H1 (cell line): Measurements from ENCODE around the gene SNX24. TPM values are rescaled to one million over a fixed set of nuclear protein-coding genes. Genes with fewer than 3 reads are reported as not detected.

Experiments
- CTCF ChIA-PET: fragments of 300-600 bp; sonication (Branson Sonifier 250); formaldehyde crosslinking; loops from one replicate; lab custom pipeline; 2021; ENCODE audit not compliant: partially characterized antibody; lab: Charles Lee
- POLR2A ChIA-PET: fragments of 300-600 bp; sonication (Branson Sonifier 250); formaldehyde crosslinking; loops from one replicate; lab custom pipeline; 2021; ENCODE audit warnings: inconsistent platforms; ENCODE audit not compliant: partially characterized antibody; lab: Charles Lee
- DNase-seq, 2 experiments: peaks; one replicate each; pipeline versions ENCODE4 v3.0.0 to v3.0.0-alpha.2; 2010 to 2022; ENCODE audit warnings: low spot score in 2 of 2, low read depth in 1 of 2, mixed read lengths in 1 of 2
- FAIRE-seq: peaks from 2 replicates; lab custom pipeline; 2011; peaks lifted over from hg19 to GRCh38; lab: Jason Lieb, UNC
- H2AFZ ChIP-seq: 2 replicates; pipeline ENCODE4 v1.8.1; 2012; ENCODE audit warnings: low read length, inconsistent platforms
- H2AK5ac ChIP-seq: 2 replicates; pipeline ENCODE4 v1.6.1; 2013; ENCODE audit warnings: low read depth, low read length
- H2BK120ac ChIP-seq: replicated peaks from 2 replicates; pipeline ENCODE3; 2013; ENCODE audit warnings: low read depth, low read length, inconsistent platforms
- H2BK12ac ChIP-seq: 2 replicates; pipeline ENCODE4 v1.6.1; 2013; ENCODE audit warnings: low read depth, low read length
- H2BK15ac ChIP-seq: 2 replicates; pipeline ENCODE4 v1.6.1; 2013; ENCODE audit warnings: low read length
- H2BK20ac ChIP-seq: 2 replicates; pipeline ENCODE4 v1.6.1; 2013; ENCODE audit warnings: low read length
- H2BK5ac ChIP-seq: 2 replicates; pipeline ENCODE4 v1.6.1; 2013; ENCODE audit warnings: low read depth, low read length
- H3K14ac ChIP-seq: 2 replicates; pipeline ENCODE4 v1.6.1; 2013; ENCODE audit warnings: inconsistent platforms; ENCODE audit not compliant: insufficient read length
- H3K18ac ChIP-seq: 2 replicates; pipeline ENCODE4 v1.6.1; 2013; ENCODE audit warnings: low read length; ENCODE audit errors: extremely low read depth
- H3K23ac ChIP-seq: 2 replicates; pipeline ENCODE4 v1.6.1; 2013; ENCODE audit warnings: inconsistent platforms; ENCODE audit not compliant: insufficient read length
- H3K23me2 ChIP-seq: 2 replicates; pipeline ENCODE4 v1.6.1; 2013; ENCODE audit warnings: low read depth, low read length
- H3K27ac ChIP-seq: 2 replicates; pipeline ENCODE4 v1.6.1; 2011; ENCODE audit warnings: low read depth, low read length, inconsistent platforms
- H3K27me3 ChIP-seq, 4 experiments: replicated peaks in 1 of 4; 1 replicate in 1 of 4; 2 replicates in 3 of 4; pipeline versions ENCODE4 v1.6.1 to v1.8.1; 2011 to 2013; ENCODE audit warnings: low read length in 3 of 4, mild to moderate bottlenecking in 3 of 4, inconsistent platforms in 2 of 4, mixed read lengths in 2 of 4, moderate library complexity in 1 of 4; ENCODE audit not compliant: control insufficient read depth in 3 of 4, insufficient read depth in 3 of 4; ENCODE audit errors: extremely low read depth in 1 of 4
- H3K36me3 ChIP-seq, 4 experiments: 2 replicates each; pipeline versions ENCODE4 v1.6.1 to v1.8.1; 2011 to 2013; ENCODE audit warnings: mild to moderate bottlenecking in 4 of 4, low read length in 3 of 4, moderate library complexity in 2 of 4, control low read depth in 1 of 4, inconsistent platforms in 1 of 4; ENCODE audit not compliant: insufficient read depth in 4 of 4, control insufficient read depth in 2 of 4
- H3K4ac ChIP-seq: replicated peaks from 2 replicates; pipeline ENCODE3; 2013; ENCODE audit warnings: low read length, low read depth, mixed read lengths, inconsistent platforms; ENCODE audit not compliant: insufficient read length
- H3K4me1 ChIP-seq, 4 experiments: replicated peaks in 1 of 4; 1 replicate in 1 of 4; 2 replicates in 3 of 4; pipeline versions ENCODE4 v1.6.1 to v1.8.1; 2011 to 2013; ENCODE audit warnings: low read length in 3 of 4, inconsistent platforms in 2 of 4, mixed read lengths in 1 of 4; ENCODE audit not compliant: insufficient read depth in 4 of 4, control insufficient read depth in 3 of 4
- H3K4me2 ChIP-seq, 2 experiments: 2 replicates each; pipeline versions ENCODE4 v1.6.1 to v1.8.1; 2011 to 2013; ENCODE audit warnings: low read depth in 2 of 2, low read length in 2 of 2, control low read depth in 1 of 2, inconsistent platforms in 1 of 2, mild to moderate bottlenecking in 1 of 2; ENCODE audit not compliant: insufficient read depth in 1 of 2
- H3K4me3 ChIP-seq, 4 experiments: fragments of 200-600, 300-600 bp in 1 of 4; sonication (generic), shearing (Covaris generic), sonication (Bioruptor Twin) in 1 of 4; 2 replicates each; pipeline versions ENCODE4 v1.5.1 to v1.8.1; 2011 to 2016; ENCODE audit warnings: low read length in 4 of 4, low read depth in 3 of 4, control low read depth in 2 of 4, inconsistent platforms in 2 of 4, mild to moderate bottlenecking in 2 of 4, mixed read lengths in 1 of 4, moderate library complexity in 1 of 4; ENCODE audit not compliant: insufficient read depth in 2 of 4; ENCODE audit errors: extremely low read depth in 1 of 4
- H3K56ac ChIP-seq: replicated peaks from 2 replicates; pipeline ENCODE3; 2013; ENCODE audit warnings: low read depth, mild to moderate bottlenecking, mixed read lengths, low read length, inconsistent platforms; ENCODE audit not compliant: insufficient read length
- H3K79me1 ChIP-seq: 2 replicates; pipeline ENCODE4 v1.6.1; 2013; ENCODE audit warnings: low read depth, low read length, control low read depth
- H3K79me2 ChIP-seq, 2 experiments: 2 replicates each; pipeline versions ENCODE4 v1.6.1 to v1.8.1; 2012 to 2013; ENCODE audit warnings: low read length in 2 of 2, mild to moderate bottlenecking in 2 of 2, inconsistent platforms in 1 of 2; ENCODE audit not compliant: insufficient read depth in 2 of 2, control insufficient read depth in 1 of 2
- H3K9ac ChIP-seq, 4 experiments: replicated peaks in 1 of 4; 1 replicate in 1 of 4; 2 replicates in 3 of 4; pipeline versions ENCODE4 v1.6.1 to v1.8.1; 2011 to 2013; ENCODE audit warnings: low read depth in 3 of 4, low read length in 3 of 4, control low read depth in 2 of 4, mild to moderate bottlenecking in 2 of 4, moderate library complexity in 2 of 4, inconsistent platforms in 1 of 4; ENCODE audit errors: extremely low read depth in 1 of 4
- H3K9me3 ChIP-seq, 2 experiments: 2 replicates each; pipeline versions ENCODE4 v1.6.1 to v1.8.1; 2012 to 2013; ENCODE audit warnings: mild to moderate bottlenecking in 2 of 2, moderate library complexity in 2 of 2, control low read depth in 1 of 2, inconsistent platforms in 1 of 2, low read depth in 1 of 2, low read length in 1 of 2, mixed read lengths in 1 of 2; ENCODE audit not compliant: insufficient read depth in 2 of 2
- H4K20me1 ChIP-seq, 2 experiments: replicated peaks in 1 of 2; 2 replicates each; pipeline versions ENCODE3 to v1.8.1; 2011 to 2013; ENCODE audit warnings: inconsistent platforms in 2 of 2, low read length in 2 of 2, mild to moderate bottlenecking in 1 of 2; ENCODE audit not compliant: insufficient read depth in 2 of 2, control insufficient read depth in 1 of 2
- H4K5ac ChIP-seq: 2 replicates; pipeline ENCODE4 v1.6.1; 2013; ENCODE audit warnings: low read length, low read depth, mixed read lengths, inconsistent platforms; ENCODE audit not compliant: insufficient read length
- H4K8ac ChIP-seq: 2 replicates; pipeline ENCODE4 v1.8.0; 2013; ENCODE audit warnings: mild to moderate bottlenecking, moderate library complexity, low read length, inconsistent platforms; ENCODE audit not compliant: insufficient read depth; ENCODE audit errors: extremely low read depth
- H4K91ac ChIP-seq: replicated peaks from 2 replicates; pipeline ENCODE3; 2013; ENCODE audit warnings: low read length, mixed read lengths, inconsistent platforms; ENCODE audit not compliant: insufficient read length
- CBX8 ChIP-seq: fragments of 300-800, 300-1000 bp; sonication (generic); IDR thresholded peaks from 2 replicates; pipeline ENCODE4 v1.7.1; 2016; ENCODE audit warnings: low read depth, low read length, borderline replicate concordance
- CHD2 ChIP-seq: IDR thresholded peaks from 2 replicates; pipeline ENCODE4 v1.6.1; 2012; ENCODE audit warnings: low read length, improper control_type of control experiment
- EGR1 ChIP-seq: IDR thresholded peaks from 2 replicates; pipeline ENCODE4 v1.6.1; 2011; ENCODE audit warnings: low read depth, low read length, borderline replicate concordance
- JUND ChIP-seq: IDR thresholded peaks from 2 replicates; pipeline ENCODE4 v1.6.1; 2011; ENCODE audit warnings: mild to moderate bottlenecking, improper control_type of control experiment, low read length
- MAX ChIP-seq: IDR thresholded peaks from 2 replicates; pipeline ENCODE4 v1.6.1; 2012; ENCODE audit warnings: inconsistent platforms
- TCF12 ChIP-seq: IDR thresholded peaks from 2 replicates; pipeline ENCODE4 v1.6.1; 2011; ENCODE audit warnings: low read depth, mild to moderate bottlenecking, low read length
- WGBS, 2 experiments: shearing (Covaris generic) in 1 of 2; methylation state at CpG; one replicate each; pipeline versions ENCODE4 v1.1.6 to v1.1.7; 2013 to 2015; ENCODE audit warnings: low lambda C conversion rate in 2 of 2, mixed read lengths in 2 of 2, inconsistent platforms in 1 of 2, low coverage in 1 of 2, missing lambda C conversion rate in 1 of 2; ENCODE audit not compliant: insufficient replicate concordance in 2 of 2, insufficient coverage in 1 of 2, insufficient read length in 1 of 2; ENCODE audit errors: extremely low coverage in 1 of 2, missing lambda C conversion rate in 1 of 2; 5-methylcytosine and 5-hydroxymethylcytosine counted together
- polyA plus RNA-seq, 7 experiments: library from polyadenylated mRNA; depleted of rRNA in 3 of 7; stranded (reverse) in 5 of 7; unstranded in 2 of 7; fragments of >200 nt in 5 of 7; fragments of 200-250 nt in 2 of 7; gene quantifications; 1 replicate in 5 of 7; 2 replicates in 1 of 7; 4 replicates in 1 of 7; pipeline versions ENCODE4 v1.2.1 to v1.2.3, GENCODE V29; 2011 to 2013; ENCODE audit warnings: missing spikeins in 2 of 7, mixed read lengths in 2 of 7
- total RNA-seq: library from RNA; stranded (reverse); fragmentation: NEBNext Ultra II Directional; extraction: Animal tissue kit (Norgen Biotek cat#: 25700); gene quantifications from 2 replicates; pipeline ENCODE4 v1.2.1, GENCODE V29; 2021

The SNX24 gene
- total and polyA plus RNA-seq, 2 of the 8 experiments (the other 6 are each of a cell fraction or from before 2014, with no cell fraction given), result 7.3 to 14.3 TPM

DNA sequence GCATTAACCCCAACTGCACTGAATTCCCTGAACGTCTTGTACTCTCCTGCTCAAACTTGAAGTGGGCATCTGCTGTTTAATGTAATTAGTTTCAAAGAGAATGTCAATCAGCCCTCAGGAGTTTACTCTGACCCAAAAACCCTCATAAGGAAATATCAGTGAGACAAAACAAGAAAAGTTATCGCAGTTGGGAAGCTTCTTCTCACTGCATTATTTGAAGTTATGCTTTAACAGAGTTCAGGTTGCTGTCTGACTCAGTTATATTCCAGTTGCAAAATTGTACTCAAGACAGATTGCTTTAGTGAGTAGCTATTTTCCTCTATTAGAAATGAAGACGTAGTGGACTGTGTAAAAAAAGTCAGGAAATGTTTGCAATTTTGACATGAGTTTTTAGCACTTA, 139.0 kb downstream of the SNX24 start:
- no peaks in the 10 kb centered on the region for H3K9me3 ChIP-seq
- no peaks in the 10 kb centered on the region for H4K20me1 ChIP-seq
- H2AK5ac ChIP-seq, result no peak overlapping the region
- no peak overlapping the region for H3K4ac ChIP-seq
- WGBS, 2 experiments, result 93% methylated on average over 3 of the region's 3 CpGs; no CpG with 5 or more reads in 1 of the 2 experiments
- H3K18ac ChIP-seq, result no peak overlapping the region
- H4K91ac ChIP-seq, result no peak overlapping the region
- no peak overlapping the region for H3K14ac ChIP-seq
- H2BK12ac ChIP-seq, result no peak overlapping the region
- no peak overlapping the region for H3K9ac ChIP-seq
- no peaks in the 10 kb centered on the region for H3K36me3 ChIP-seq
- H4K5ac ChIP-seq, result no peak overlapping the region
- H3K79me2 ChIP-seq, result no peaks in the 10 kb centered on the region
- no peak overlapping the region for H2BK20ac ChIP-seq
- H3K4me1 ChIP-seq, result 0 out of 7 replicates have a peak, but pooled peaks cover 0 to 3% (median 0%) of the 10 kb centered on the region in 4 experiments
- no peak overlapping the region for H2BK15ac ChIP-seq
- H2AFZ ChIP-seq, result no peak overlapping the region
- CTCF ChIA-PET, result interaction anchor here (0.5 to 1.5 kb wide), 2 partner anchors 9 to 190 kb away, joined by 3 read pairs; no protein-coding TSS in a partner anchor
- no peaks in the 10 kb centered on the region for H3K23me2 ChIP-seq
- no peaks in the 10 kb centered on the region; the same call in 1 of the 2 replicates for H3K79me1 ChIP-seq
- no peak overlapping the region for H3K4me3 ChIP-seq
- no peak overlapping the region for H3K56ac ChIP-seq
- no peak overlapping the region for H3K27ac ChIP-seq
- POLR2A ChIA-PET, result no interaction called here
- no peak for FAIRE-seq
- no peak overlapping the region for H2BK5ac ChIP-seq
- no peaks in the 10 kb centered on the region for H3K27me3 ChIP-seq
- no peak for TF ChIP-seq EGR1
- no peak for TF ChIP-seq TCF12
- TF ChIP-seq CHD2, result no peak
- no peak for TF ChIP-seq MAX
- no peak for TF ChIP-seq CBX8
- TF ChIP-seq JUND, result no peak
- H3K4me2 ChIP-seq, result no peak overlapping the region
- H2BK120ac ChIP-seq, result no peak overlapping the region
- no peak overlapping the region for H4K8ac ChIP-seq
- no peak for DNase-seq
- H3K23ac ChIP-seq, result no peak overlapping the region
